Measurements from ENCODE around the gene DYDC1. TPM values are rescaled to one million over a fixed set of nuclear protein-coding genes. Genes with fewer than 3 reads are reported as not detected.

Gene DYDC1
- polyA plus RNA-seq, 3 donors = not detected

GRCh38 chr10:80319725-80320290 lies 36.7 kb downstream of the DYDC1 start:
- Histone ChIP-seq H3K4me3 (replicated peaks in 1 of 3; ENCODE audit: low read depth in 2 of 3, low read length in 3 of 3) (no peak overlapping the region), H3K4me1 (ENCODE audit: control insufficient read depth in 1 of 2, insufficient read depth in 2 of 2, low read length in 2 of 2) (no peaks in the 10 kb centered on the region), H3K9me3 (replicated peaks in 1 of 2; ENCODE audit: control insufficient read depth in 1 of 2, insufficient read depth in 1 of 2, low read length in 2 of 2) (no peaks in the 10 kb centered on the region), H3K27ac (ENCODE audit: low read depth in 1 of 2, low read length in 2 of 2) (no peak overlapping the region), H3K27me3 (ENCODE audit: control insufficient read depth in 2 of 2, insufficient read depth in 2 of 2, low read length in 2 of 2) (no peaks in the 10 kb centered on the region), H2AFZ (ENCODE audit: insufficient read depth, low read depth, low read length, poor library complexity, severe bottlenecking) (no peak overlapping the region), H3K4me2 (replicated peaks; ENCODE audit: extremely low read depth, low read length, poor library complexity, severe bottlenecking) (no peak overlapping the region), H4K20me1 (ENCODE audit: insufficient read depth, low read length) (no peaks in the 10 kb centered on the region), H3K79me2 (ENCODE audit: insufficient read depth, low read length) (no peaks in the 10 kb centered on the region), H3K36me3 (replicated peaks in 1 of 2; ENCODE audit: control insufficient read depth in 1 of 2, insufficient read depth in 2 of 2, low read length in 2 of 2) (no peaks in the 10 kb centered on the region), H3K9ac (ENCODE audit: insufficient read depth, low read length, poor library complexity, severe bottlenecking) (no peak overlapping the region)
- peaks cover 0 to 6% (median 4%) of the 10 kb centered on the region in 3 donors for H3K27me3 Mint-ChIP-seq (ENCODE audit: low read depth in 3 of 3)
- no peak for DNase-seq
- peaks cover 0 to 2% (median 0%) of the 10 kb centered on the region in 7 donors for H3K9me3 Mint-ChIP-seq
- no CpG with 5 or more reads among the region's 2 CpGs for WGBS (ENCODE audit: insufficient coverage)
- TF ChIP-seq CTCF (IDR thresholded peaks at IDR 0.05) = no peak
- no peak overlapping the region for H3K27ac Mint-ChIP-seq
- intact Hi-C loops (cut with micrococcal nuclease) = no loop called here
- H3K4me1 Mint-ChIP-seq = peaks cover 9% of the 10 kb centered on the region
- H3K36me3 Mint-ChIP-seq = no peaks in the 10 kb centered on the region
- no peak overlapping the region for H3K4me3 Mint-ChIP-seq

GRCh38 chr10:80319318-80319717 lies 37.2 kb downstream of the DYDC1 start:
- Mint-ChIP-seq H3K9me3 (peaks cover 0 to 2% (median 0%) of the 10 kb centered on the region in 7 donors), H3K4me3 (no peak overlapping the region), H3K4me1 (peaks cover 9% of the 10 kb centered on the region), H3K27me3 (ENCODE audit: low read depth in 3 of 3) (peaks cover 0 to 6% (median 4%) of the 10 kb centered on the region in 3 donors), H3K36me3 (no peaks in the 10 kb centered on the region), H3K27ac (no peak overlapping the region)
- Histone ChIP-seq H3K4me1 (ENCODE audit: control insufficient read depth in 1 of 2, insufficient read depth in 2 of 2, low read length in 2 of 2) (no peaks in the 10 kb centered on the region), H2AFZ (ENCODE audit: insufficient read depth, low read depth, low read length, poor library complexity, severe bottlenecking) (no peak overlapping the region), H3K9me3 (replicated peaks in 1 of 2; ENCODE audit: control insufficient read depth in 1 of 2, insufficient read depth in 1 of 2, low read length in 2 of 2) (no peaks in the 10 kb centered on the region), H3K27ac (ENCODE audit: low read depth in 1 of 2, low read length in 2 of 2) (no peak overlapping the region), H3K4me2 (replicated peaks; ENCODE audit: extremely low read depth, low read length, poor library complexity, severe bottlenecking) (no peak overlapping the region), H3K4me3 (replicated peaks in 1 of 3; ENCODE audit: low read depth in 2 of 3, low read length in 3 of 3) (no peak overlapping the region), H4K20me1 (ENCODE audit: insufficient read depth, low read length) (no peaks in the 10 kb centered on the region), H3K79me2 (ENCODE audit: insufficient read depth, low read length) (no peaks in the 10 kb centered on the region), H3K27me3 (ENCODE audit: control insufficient read depth in 2 of 2, insufficient read depth in 2 of 2, low read length in 2 of 2) (no peaks in the 10 kb centered on the region), H3K36me3 (replicated peaks in 1 of 2; ENCODE audit: control insufficient read depth in 1 of 2, insufficient read depth in 2 of 2, low read length in 2 of 2) (no peaks in the 10 kb centered on the region), H3K9ac (ENCODE audit: insufficient read depth, low read length, poor library complexity, severe bottlenecking) (no peak overlapping the region)
- no peak for TF ChIP-seq CTCF (IDR thresholded peaks at IDR 0.05)
- no CpG with 5 or more reads among the region's 2 CpGs for WGBS (ENCODE audit: insufficient coverage)
- no peak for DNase-seq
- intact Hi-C loops (cut with micrococcal nuclease) = no loop called here
